ENCODE data around the gene MS4A13. TPM values are rescaled to one million over a fixed set of nuclear protein-coding genes. Genes with fewer than 3 reads are reported as not detected.
"Not testable (repeated sequence)": the region's sequence is repeated elsewhere in the genome, so short reads cannot be mapped to it uniquely, and the experiment has no call there.

MS4A13 gene
- total and polyA plus RNA-seq, 4 experiments from 2014 or later: not detected

DNA sequence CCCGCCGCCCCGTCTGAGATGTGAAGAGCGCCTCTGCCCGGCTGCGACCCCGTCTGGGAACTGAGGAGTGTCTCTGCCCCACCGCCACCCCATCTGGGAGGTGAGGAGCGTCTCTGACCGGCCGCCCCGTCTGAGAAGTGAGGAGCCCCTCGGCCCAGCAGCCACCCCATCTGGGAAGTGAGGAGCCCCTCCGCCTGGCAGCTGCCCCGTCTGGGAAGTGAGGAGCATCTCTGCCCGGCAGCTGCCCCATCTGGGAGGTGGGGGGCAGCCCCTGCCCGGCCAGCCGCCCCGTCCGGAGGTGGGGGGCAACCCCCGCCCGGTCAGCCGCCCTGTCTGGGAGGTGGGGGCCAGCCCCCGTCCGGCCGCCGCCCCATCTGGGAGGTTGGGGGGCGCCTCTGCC is 5.0 kb upstream of the MS4A13 start:
- H3K27ac ChIP-seq (ENCODE audit: low read depth, low read length); H3K4me3 Mint-ChIP-seq; CTCF ChIA-PET (ENCODE audit: partially characterized antibody); POLR2A ChIA-PET (ENCODE audit: partially characterized antibody); intact Hi-C loops (cut with micrococcal nuclease); DNase-seq; H3K9me3 ChIP-seq (ENCODE audit: control insufficient read depth in 1 of 2, low read length in 2 of 2); H3K4me1 Mint-ChIP-seq; H3K4me3 ChIP-seq (ENCODE audit: low read length in 2 of 2); H3K36me3 ChIP-seq (ENCODE audit: insufficient read depth, low read length); H3K27me3 ChIP-seq (ENCODE audit: insufficient read depth, low read length); H3K36me3 Mint-ChIP-seq; H3K27ac Mint-ChIP-seq; H3K4me1 ChIP-seq (ENCODE audit: insufficient read depth, low read length): not testable (repeated sequence)
- H3K9me3 Mint-ChIP-seq: peaks cover 0 to 15% (median 5%) of the 10 kb centered on the region in 8 donors
- H3K27me3 Mint-ChIP-seq: peaks cover 6 to 11% of the 10 kb centered on the region in 2 donors

DNA sequence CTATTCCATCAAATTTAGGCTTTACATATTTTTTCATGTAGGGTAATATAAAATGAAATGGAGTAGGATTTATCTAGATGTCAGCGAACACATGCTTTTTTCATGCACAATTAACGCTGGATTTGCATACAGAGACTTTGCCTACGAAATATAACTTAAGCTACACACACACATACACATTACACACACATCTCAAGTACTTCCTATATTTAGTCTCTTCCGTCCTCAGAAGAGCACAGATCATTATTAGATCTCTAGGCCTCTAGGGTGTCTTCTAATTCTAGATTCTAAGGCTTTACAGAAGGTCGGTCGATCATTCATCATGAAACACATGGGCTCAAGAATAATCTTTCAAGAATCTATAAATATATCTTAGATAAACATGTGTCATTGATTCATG is 3.8 kb upstream of the MS4A13 start:
- Mint-ChIP-seq H3K36me3 (peaks cover 0 to 2% of the 10 kb centered on the region in 2 donors), H3K27me3 (peaks cover 6 to 15% of the 10 kb centered on the region in 2 donors), H3K27ac (no peak overlapping the region)

DNA sequence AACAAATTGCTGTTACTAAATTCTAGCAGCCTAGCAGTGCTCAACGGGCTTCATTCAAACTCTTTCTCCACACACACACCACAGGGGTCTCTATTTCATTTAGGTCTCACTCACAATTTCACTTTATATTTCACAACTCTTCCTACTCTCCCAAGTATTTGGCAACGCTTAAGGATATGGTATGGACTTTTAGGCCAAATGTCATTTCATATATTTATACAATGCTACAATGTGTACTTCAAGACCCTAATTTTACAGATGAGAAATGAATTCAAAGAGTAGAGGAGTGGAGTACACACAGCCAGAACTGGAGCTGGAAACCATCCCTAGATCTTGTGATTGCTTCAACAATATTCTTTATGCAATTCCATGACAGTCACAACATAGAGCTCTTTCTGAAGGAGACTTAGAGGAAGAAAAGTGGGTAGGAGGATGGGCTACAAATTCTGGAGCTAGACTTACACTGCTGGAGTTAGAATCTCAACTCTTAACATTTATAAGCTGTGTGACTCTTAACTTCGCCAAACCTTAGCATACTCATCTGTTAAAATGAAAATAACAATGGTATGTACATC is 2.5 kb upstream of the MS4A13 start:
- H3K36me3 ChIP-seq (ENCODE audit: insufficient read depth, low read length): no peaks in the 10 kb centered on the region
- H3K27ac Mint-ChIP-seq: peak overlapping the region in 1 of 7 donors; percentile 25
- peaks cover 6 to 15% of the 10 kb centered on the region in 2 donors for H3K27me3 Mint-ChIP-seq
- H3K4me3 ChIP-seq (ENCODE audit: low read length in 2 of 2): no peak overlapping the region
- ChIA-PET POLR2A (ENCODE audit: partially characterized antibody) (no interaction called here), CTCF (ENCODE audit: partially characterized antibody) (no interaction called here)
- peaks cover 0 to 15% (median 4%) of the 10 kb centered on the region in 8 donors for H3K9me3 Mint-ChIP-seq
- no peaks in the 10 kb centered on the region for H3K9me3 ChIP-seq (ENCODE audit: control insufficient read depth in 1 of 2, low read length in 2 of 2)
- H3K27ac ChIP-seq (ENCODE audit: low read depth, low read length): no peak overlapping the region
- intact Hi-C loops (cut with micrococcal nuclease): no loop called here
- no peak for DNase-seq
- no peaks in the 10 kb centered on the region for H3K4me1 ChIP-seq (ENCODE audit: insufficient read depth, low read length)
- H3K36me3 Mint-ChIP-seq: peaks cover 0 to 2% of the 10 kb centered on the region in 2 donors
- no peaks in the 10 kb centered on the region for H3K27me3 ChIP-seq (ENCODE audit: insufficient read depth, low read length)
- no peak overlapping the region for H3K4me3 Mint-ChIP-seq
- no peaks in the 10 kb centered on the region for H3K4me1 Mint-ChIP-seq

More for the DNA sequence above, 3.8 kb upstream of the MS4A13 start:
- Mint-ChIP-seq H3K9me3 (peaks cover 0 to 15% (median 5%) of the 10 kb centered on the region in 8 donors), H3K4me3 (no peak overlapping the region), H3K4me1 (no peaks in the 10 kb centered on the region)
- H3K4me1 ChIP-seq (ENCODE audit: insufficient read depth, low read length): no peaks in the 10 kb centered on the region
- H3K4me3 ChIP-seq (ENCODE audit: low read length in 2 of 2): no peak overlapping the region
- no peak overlapping the region for H3K27ac ChIP-seq (ENCODE audit: low read depth, low read length)
- DNase-seq: no peak
- H3K36me3 ChIP-seq (ENCODE audit: insufficient read depth, low read length): no peaks in the 10 kb centered on the region
- ChIA-PET CTCF (ENCODE audit: partially characterized antibody) (no interaction called here), POLR2A (ENCODE audit: partially characterized antibody) (no interaction called here)
- H3K27me3 ChIP-seq (ENCODE audit: insufficient read depth, low read length): no peaks in the 10 kb centered on the region
- intact Hi-C loops (cut with micrococcal nuclease): no loop called here
- no peaks in the 10 kb centered on the region for H3K9me3 ChIP-seq (ENCODE audit: control insufficient read depth in 1 of 2, low read length in 2 of 2)

DNA sequence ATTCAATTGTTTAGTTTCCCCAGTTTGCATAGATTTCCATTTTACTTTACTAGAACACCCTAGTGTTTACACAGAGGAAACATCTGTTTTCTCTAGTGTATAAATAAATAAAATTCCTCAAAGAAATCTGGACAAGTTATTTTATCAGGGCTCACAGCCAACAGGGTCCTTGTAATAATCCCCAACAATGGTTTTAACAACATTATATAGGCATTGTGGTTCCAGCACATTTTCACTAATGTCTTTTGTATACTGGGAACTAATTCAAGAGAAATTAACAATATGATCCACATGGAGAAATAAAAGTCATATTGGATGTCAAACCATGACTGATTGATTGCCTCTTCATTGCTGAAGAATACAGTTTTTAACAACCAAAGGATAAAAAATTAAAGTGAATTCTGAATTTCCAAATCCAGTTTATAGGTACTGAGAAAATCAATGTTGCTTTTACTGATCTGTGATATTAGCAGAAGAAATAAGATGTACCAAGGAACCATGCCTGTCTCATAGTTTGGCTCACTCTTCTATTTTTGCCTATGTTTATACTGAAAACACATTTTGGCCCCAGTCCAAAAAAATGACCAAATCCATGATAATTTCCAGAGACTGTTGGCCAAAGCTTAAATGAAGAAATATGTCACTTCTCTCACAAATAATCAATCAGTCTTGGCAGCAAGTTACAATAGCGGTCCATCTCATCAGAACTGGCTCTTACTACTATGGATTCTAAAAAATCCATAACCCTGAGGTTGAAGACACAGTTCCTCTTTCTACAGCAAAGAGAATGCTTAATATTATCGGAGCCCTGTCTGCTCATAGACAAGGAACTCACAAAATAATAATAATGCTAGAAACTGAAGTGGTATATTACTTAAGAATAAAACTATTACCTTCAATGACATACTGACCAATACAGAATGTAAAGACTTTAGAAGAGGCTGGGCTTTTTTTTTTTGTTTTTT is 1.4 kb upstream of the MS4A13 start:
- Mint-ChIP-seq H3K27me3 (peaks cover 10 to 17% of the 10 kb centered on the region in 2 donors), H3K4me3 (no peak overlapping the region), H3K36me3 (peaks cover 0 to 2% of the 10 kb centered on the region in 2 donors), H3K4me1 (no peaks in the 10 kb centered on the region), H3K27ac (no peak overlapping the region), H3K9me3 (peaks cover 0 to 16% (median 4%) of the 10 kb centered on the region in 8 donors)
- H3K36me3 ChIP-seq (ENCODE audit: insufficient read depth, low read length): no peaks in the 10 kb centered on the region
- no peak overlapping the region for H3K4me3 ChIP-seq (ENCODE audit: low read length in 2 of 2)
- H3K27me3 ChIP-seq (ENCODE audit: insufficient read depth, low read length): no peaks in the 10 kb centered on the region
- ChIA-PET POLR2A (ENCODE audit: partially characterized antibody) (no interaction called here), CTCF (ENCODE audit: partially characterized antibody) (no interaction called here)
- no peaks in the 10 kb centered on the region for H3K4me1 ChIP-seq (ENCODE audit: insufficient read depth, low read length)
- DNase-seq: no peak
- H3K27ac ChIP-seq (ENCODE audit: low read depth, low read length): no peak overlapping the region
- intact Hi-C loops (cut with micrococcal nuclease): no loop called here
- no peaks in the 10 kb centered on the region for H3K9me3 ChIP-seq (ENCODE audit: control insufficient read depth in 1 of 2, low read length in 2 of 2)

DNA sequence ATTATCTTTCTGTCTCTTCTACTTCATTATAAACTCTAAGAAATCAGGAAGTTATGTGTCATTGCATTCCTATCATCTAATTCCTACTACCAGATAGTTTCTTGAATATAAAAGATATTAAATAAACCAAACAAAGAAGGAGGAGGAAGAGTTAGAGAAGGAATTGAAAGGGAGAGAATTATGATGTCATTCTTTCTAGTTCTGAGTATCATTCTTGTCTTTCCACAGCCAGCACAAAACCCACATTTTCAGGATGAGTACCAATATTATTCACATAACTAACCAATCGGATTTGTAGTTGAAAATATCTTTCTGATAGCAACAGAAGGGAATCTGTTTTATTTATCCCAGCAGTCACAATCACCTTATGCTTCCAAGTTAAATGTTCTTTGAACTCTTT is 13.3 kb downstream of the MS4A13 start:
- Histone ChIP-seq H3K27me3 (ENCODE audit: insufficient read depth, low read length) (no peaks in the 10 kb centered on the region), H3K27ac (ENCODE audit: low read depth, low read length) (no peak overlapping the region), H3K9me3 (ENCODE audit: control insufficient read depth in 1 of 2, low read length in 2 of 2) (no peaks in the 10 kb centered on the region), H3K4me1 (ENCODE audit: insufficient read depth, low read length) (no peaks in the 10 kb centered on the region), H3K4me3 (ENCODE audit: low read length in 2 of 2) (no peak overlapping the region), H3K36me3 (ENCODE audit: insufficient read depth, low read length) (no peaks in the 10 kb centered on the region)
- Mint-ChIP-seq H3K4me3 (no peak overlapping the region), H3K27ac (no peak overlapping the region), H3K9me3 (peaks cover 0 to 11% (median 4%) of the 10 kb centered on the region in 8 donors), H3K4me1 (no peaks in the 10 kb centered on the region), H3K36me3 (no peaks in the 10 kb centered on the region), H3K27me3 (peaks cover 8 to 13% of the 10 kb centered on the region in 2 donors)
- ChIA-PET POLR2A (ENCODE audit: partially characterized antibody) (no interaction called here), CTCF (ENCODE audit: partially characterized antibody) (no interaction called here)
- no peak for DNase-seq
- intact Hi-C loops (cut with micrococcal nuclease): no loop called here

DNA sequence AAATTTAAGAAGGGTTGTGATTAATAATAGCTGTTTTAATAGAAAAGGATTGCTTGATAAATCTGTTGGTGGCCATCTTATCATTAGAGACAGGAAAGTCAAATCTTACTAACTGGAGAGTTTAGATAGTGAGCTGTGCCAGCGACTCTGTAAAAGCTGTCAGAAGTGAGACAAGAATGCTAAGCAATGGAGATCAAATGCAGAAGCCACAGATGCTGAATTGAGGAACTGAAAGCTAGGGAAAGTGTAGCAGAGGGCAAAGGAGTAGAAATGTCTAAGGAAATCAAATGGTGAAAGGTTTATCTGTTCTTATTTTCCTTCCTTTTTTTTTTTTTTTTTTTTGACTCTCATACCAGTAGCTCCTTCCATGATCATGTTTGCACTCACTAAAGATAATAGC is 13.7 kb downstream of the MS4A13 start:
- CTCF ChIA-PET (ENCODE audit: partially characterized antibody): interaction anchor here (0.6 kb wide), 1 partner anchor 265 kb away, joined by 3 read pairs; no protein-coding TSS in a partner anchor
- intact Hi-C loops (cut with micrococcal nuclease): no loop called here

DNA sequence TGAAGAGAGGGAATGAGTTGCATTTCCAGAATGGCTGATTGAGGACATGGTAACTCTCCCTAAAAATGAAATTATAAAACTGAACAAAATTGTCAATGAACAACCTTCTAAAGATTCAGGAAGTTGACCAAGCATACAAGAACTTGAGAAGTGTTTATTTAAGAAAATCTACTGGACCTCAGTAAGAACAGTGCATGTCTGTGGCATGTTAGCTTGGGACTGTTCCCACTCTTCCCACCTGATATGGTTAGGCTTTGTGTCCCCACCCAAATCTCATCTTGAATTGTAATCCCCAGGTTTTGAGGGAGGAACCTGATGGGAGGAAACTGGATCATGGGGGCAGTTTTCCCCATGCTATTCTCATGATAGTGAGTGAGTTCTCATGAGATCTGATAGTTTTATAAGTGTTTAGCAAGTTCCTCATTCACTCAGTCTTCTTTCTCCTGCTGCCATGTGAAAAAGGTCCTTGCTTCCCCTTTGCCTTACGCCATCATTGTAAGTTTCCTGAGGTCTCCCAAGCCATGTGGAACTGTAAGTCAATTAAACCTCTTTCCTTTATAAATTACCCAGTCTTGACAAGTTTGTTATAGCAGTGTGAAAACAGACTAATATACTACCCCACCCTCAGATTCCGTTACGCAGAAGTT is 15.4 kb downstream of the MS4A13 start:
- no peak overlapping the region for H3K27ac Mint-ChIP-seq
- H3K9me3 Mint-ChIP-seq: peaks cover 0 to 11% (median 4%) of the 10 kb centered on the region in 8 donors
- Histone ChIP-seq H3K4me3 (ENCODE audit: low read length in 2 of 2) (no peak overlapping the region), H3K4me1 (ENCODE audit: insufficient read depth, low read length) (no peaks in the 10 kb centered on the region), H3K9me3 (ENCODE audit: control insufficient read depth in 1 of 2, low read length in 2 of 2) (no peaks in the 10 kb centered on the region), H3K27ac (ENCODE audit: low read depth, low read length) (no peak overlapping the region), H3K36me3 (ENCODE audit: insufficient read depth, low read length) (no peaks in the 10 kb centered on the region), H3K27me3 (ENCODE audit: insufficient read depth, low read length) (no peaks in the 10 kb centered on the region)
- intact Hi-C loops (cut with micrococcal nuclease): no loop called here
- H3K27me3 Mint-ChIP-seq: peaks cover 6 to 13% of the 10 kb centered on the region in 2 donors
- no peaks in the 10 kb centered on the region for H3K36me3 Mint-ChIP-seq
- no peak for DNase-seq
- ChIA-PET POLR2A (ENCODE audit: partially characterized antibody) (no interaction called here), CTCF (ENCODE audit: partially characterized antibody) (no interaction called here)
- no peaks in the 10 kb centered on the region for H3K4me1 Mint-ChIP-seq
- no peak overlapping the region for H3K4me3 Mint-ChIP-seq

More for the DNA sequence above, 13.7 kb downstream of the MS4A13 start:
- POLR2A ChIA-PET (ENCODE audit: partially characterized antibody): no interaction called here
- Histone ChIP-seq H3K27ac (ENCODE audit: low read depth, low read length) (no peak overlapping the region), H3K4me3 (ENCODE audit: low read length in 2 of 2) (no peak overlapping the region), H3K4me1 (ENCODE audit: insufficient read depth, low read length) (no peaks in the 10 kb centered on the region), H3K27me3 (ENCODE audit: insufficient read depth, low read length) (no peaks in the 10 kb centered on the region), H3K9me3 (ENCODE audit: control insufficient read depth in 1 of 2, low read length in 2 of 2) (no peaks in the 10 kb centered on the region), H3K36me3 (ENCODE audit: insufficient read depth, low read length) (no peaks in the 10 kb centered on the region)
- peak in 1 of 5 donors; percentile 28 for DNase-seq
- H3K4me3 Mint-ChIP-seq: no peak overlapping the region
- H3K4me1 Mint-ChIP-seq: no peaks in the 10 kb centered on the region
- no peaks in the 10 kb centered on the region for H3K36me3 Mint-ChIP-seq
- peaks cover 8 to 13% of the 10 kb centered on the region in 2 donors for H3K27me3 Mint-ChIP-seq
- no peak overlapping the region for H3K27ac Mint-ChIP-seq
- peaks cover 0 to 11% (median 4%) of the 10 kb centered on the region in 8 donors for H3K9me3 Mint-ChIP-seq

Data from CD4-positive, alpha-beta memory T cell (primary cell).